ENCODE results near the gene CEND1.
A peak's percentile ranks its signal among the peaks of the same experiment; 100 is the strongest.
"Not testable (repeated sequence)": the region's sequence is repeated elsewhere in the genome, so short reads cannot be mapped to it uniquely, and the experiment has no call there.

Gene CEND1

GRCh38 chr11:763549-764321, 26.2 kb downstream of the CEND1 start:
- DNase-seq (ENCODE audit: low spot score), result no peak

GRCh38 chr11:763073-763463, 26.8 kb downstream of the CEND1 start:
- DNase-seq (ENCODE audit: low spot score), result no peak

- peak; percentile 13 for DNase-seq (ENCODE audit: low spot score)
Measured at GRCh38 chr11:762421-763072, 27.3 kb downstream of the CEND1 start.

DNA sequence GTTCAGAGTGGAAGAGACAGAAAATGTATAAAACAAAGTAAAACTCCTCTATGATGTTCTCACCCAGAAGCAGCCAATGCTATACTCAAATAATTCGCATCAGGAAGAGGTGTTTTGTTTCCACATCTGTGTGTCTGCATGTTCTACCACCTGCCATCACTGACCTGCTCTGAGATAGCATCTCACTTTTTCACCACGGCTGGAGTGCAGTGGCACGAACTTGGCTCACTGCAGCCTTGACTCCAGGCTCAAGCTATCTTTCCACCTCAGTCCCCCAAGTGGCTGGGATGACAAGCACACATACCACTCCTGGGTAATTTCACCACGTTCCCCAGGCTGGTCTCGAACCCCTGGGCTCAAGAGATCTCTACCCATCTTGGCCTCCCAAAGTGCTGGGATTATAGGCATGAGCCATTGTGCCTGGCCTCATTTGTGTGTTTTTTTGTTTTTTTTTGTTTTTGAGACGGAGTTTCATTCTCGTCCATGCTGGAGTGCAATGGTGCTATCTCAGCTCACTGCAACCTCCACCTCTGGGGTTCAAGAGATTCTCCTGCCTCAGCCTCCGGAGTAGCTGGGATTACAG, 28.3 kb downstream of the CEND1 start:
- no peak for DNase-seq (ENCODE audit: low spot score)

- no peak for DNase-seq (ENCODE audit: low spot score)
Measured at GRCh38 chr11:760236-760635, 29.7 kb downstream of the CEND1 start.

DNA sequence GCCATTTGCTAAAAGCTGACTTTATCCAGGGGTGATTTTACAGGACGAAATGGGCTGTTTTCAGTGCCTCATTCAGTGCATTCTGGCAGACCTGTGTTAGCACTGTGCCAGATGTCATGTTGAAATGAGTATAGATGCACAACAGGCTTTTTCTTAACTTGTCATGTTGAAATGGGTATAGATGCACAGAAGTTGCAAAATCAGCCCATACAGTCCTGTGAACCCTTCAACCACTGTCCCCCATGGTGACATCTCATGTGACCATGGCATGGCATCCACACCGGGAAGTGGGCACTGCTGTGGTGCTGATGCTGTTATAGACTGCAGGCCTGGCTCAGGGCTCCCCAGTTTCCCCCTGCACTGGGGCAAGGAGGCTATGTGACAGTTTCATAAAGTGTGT, 40.2 kb downstream of the CEND1 start:
- no peak for DNase-seq (ENCODE audit: low spot score)

DNA sequence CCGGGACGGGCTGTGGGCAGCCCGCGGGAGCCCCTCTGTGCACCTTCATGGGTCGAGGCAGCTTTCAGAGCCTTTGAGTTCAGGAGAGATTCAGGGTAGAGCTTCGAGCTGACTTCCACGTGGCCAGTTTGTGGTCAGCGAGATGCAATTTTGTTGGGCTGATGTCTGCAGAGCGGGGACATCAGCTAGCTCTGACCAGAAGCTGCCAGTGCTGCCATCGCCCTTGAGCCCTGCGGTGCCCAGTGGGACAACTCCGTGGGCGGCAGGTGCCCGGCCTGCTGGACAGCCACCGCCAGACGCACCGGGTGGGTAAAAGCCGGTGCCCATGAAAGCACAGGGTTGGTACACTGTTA, 41.9 kb downstream of the CEND1 start:
- DNase-seq (ENCODE audit: low spot score), result no peak

DNA sequence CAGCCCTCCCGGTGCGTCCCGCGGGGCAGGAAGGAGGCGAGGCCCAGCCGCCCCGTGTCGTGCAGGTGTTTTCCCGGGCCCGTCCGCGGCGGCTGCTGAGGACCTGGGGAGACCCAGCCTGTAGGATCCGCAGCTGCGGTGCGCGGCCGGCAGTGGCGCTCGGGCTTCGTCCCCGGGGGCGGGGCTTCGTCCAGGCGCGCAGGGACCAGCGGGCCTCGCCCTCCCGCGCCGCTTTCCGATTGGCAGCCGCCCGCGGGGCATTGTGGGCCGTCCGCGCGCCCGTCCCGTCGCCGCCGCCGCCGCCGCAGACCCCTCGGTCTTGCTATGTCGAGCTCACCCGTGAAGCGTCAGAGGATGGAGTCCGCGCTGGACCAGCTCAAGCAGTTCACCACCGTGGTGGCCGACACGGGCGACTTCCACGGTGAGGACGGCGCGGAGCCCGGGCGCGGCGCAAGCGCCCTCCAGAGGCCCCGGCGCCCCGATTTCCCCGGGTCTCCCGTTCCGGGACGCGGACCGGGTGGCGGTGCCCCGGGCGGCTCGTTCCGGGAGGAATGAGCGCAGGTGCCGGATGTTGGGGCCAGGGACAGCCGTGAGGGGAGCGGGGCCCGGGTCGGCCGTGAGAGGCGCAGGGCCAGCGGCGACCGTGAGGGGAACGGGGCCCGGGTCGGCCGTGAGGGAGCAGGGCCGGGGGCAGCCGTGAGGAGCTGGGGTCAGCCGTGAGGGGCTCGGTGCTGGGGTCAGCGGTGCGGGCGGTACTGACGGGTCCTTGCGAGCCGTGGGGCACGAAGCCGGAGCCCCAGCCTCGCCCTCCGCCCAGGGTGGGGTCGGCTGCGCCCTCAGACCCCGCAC, 42.5 kb downstream of the CEND1 start, which contains the start of gene TALDO1:
Gene TALDO1 (plus strand): TSS at position 307 of the 849 bp plus-strand sequence. CDS start 18 bp downstream, at position 325.
- peak; percentile 82 for DNase-seq (ENCODE audit: low spot score)

GRCh38 chr11:746289-747157, 43.4 kb downstream of the CEND1 start:
- peak; percentile 26 for DNase-seq (ENCODE audit: low spot score)

DNA sequence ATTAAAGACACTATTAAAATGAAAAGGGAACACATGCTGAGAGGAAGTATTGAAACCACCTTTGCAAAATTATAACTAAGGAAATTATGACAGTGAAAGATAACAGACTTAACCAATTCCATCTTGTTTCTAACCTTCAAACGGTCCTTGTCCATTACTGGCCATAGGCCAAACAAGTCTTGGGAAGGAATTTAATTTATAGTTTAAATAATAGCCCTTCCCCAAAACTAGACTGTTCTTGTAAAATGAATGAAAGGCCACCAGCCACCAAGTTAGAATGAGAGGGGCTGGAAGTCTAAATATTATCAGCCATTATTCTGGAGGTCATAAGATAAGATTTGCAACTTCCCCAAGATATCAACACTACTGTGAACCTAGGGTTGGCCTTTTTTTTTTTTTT, 44.5 kb downstream of the CEND1 start:
- no peak for DNase-seq (ENCODE audit: low spot score)

DNA sequence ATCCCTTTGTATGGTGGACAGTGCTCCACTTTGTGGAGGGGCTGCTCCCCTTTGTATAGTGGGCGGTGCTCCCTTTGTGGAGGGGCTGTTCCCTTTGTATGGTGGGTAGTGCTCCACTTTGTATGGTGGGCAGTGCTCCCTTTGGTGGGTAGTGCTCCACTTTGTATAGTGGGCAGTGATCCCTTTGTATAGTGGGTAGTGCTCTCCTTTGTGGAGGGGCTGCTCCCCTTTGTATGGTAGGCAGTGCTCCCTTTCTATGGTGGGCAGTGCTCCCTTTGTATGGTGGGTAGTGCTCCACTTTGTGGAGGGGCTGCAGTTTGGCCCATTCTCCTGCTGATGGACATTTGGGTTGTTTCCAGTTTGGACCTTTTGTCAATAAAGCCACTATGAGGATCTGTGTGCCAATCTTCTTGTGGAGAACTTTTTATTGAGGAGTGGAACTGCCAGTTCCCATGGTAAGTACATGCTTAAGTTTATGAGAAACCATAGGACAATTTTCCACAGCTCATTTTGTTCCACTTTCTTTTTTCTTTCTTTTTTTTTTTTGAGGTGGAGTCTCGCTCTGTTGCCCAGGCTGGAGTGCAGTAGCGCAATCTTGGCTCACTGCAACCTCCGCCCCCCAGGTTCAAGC, 47.2 kb downstream of the CEND1 start:
- DNase-seq (ENCODE audit: low spot score), result no peak

- no peak for DNase-seq (ENCODE audit: low spot score)
Measured at GRCh38 chr11:742156-742546, 47.7 kb downstream of the CEND1 start.

GRCh38 chr11:737899-738298, 52.0 kb downstream of the CEND1 start:
- not testable (repeated sequence) for DNase-seq (ENCODE audit: low spot score)

DNA sequence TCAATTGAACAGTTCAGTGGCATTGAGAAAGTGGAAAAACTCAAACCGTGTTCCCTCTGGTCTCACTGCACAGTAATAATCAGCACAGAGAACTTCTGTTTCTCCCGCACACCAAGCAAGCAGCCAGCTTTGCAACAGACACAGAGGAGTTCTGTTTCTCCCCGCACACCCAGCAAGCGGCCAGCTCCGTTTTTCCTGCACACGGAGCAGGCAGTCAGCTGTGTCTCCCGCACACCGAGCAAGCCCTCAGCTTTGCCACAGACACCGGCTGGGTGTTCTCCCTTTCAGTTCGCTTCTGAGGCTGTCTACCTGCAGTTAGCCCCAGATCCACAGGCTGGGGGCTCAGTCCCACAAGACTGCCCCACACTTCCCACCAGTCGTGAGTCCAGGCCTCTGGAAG, 52.5 kb downstream of the CEND1 start:
- DNase-seq (ENCODE audit: low spot score), result no peak

Data from CD4-positive, alpha-beta T cell treated with Interleukin-2 at 100 ng/mL for 4 hours (primary cell).